ENCODE data around the gene SPATA17.
"Not testable (repeated sequence)": the region's sequence is repeated elsewhere in the genome, so short reads cannot be mapped to it uniquely, and the experiment has no call there.

DNA sequence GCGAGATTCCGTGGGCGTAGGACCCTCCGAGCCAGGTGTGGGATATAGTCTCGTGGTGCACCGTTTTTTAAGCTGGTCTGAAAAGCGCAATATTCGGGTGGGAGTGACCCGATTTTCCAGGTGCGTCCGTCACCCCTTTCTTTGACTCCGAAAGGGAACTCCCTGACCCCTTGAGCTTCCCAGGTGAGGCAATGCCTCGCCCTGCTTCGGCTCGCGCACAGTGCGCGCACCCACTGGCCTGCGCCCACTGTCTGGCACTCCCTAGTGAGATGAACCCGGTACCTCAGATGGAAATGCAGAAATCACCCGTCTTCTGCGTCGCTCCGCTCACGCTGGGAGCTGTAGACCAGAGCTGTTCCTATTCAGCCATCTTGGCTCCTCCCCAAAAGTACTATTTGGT lies 65.0 kb downstream of the SPATA17 start:
- TF ChIP-seq, protein P1, sequence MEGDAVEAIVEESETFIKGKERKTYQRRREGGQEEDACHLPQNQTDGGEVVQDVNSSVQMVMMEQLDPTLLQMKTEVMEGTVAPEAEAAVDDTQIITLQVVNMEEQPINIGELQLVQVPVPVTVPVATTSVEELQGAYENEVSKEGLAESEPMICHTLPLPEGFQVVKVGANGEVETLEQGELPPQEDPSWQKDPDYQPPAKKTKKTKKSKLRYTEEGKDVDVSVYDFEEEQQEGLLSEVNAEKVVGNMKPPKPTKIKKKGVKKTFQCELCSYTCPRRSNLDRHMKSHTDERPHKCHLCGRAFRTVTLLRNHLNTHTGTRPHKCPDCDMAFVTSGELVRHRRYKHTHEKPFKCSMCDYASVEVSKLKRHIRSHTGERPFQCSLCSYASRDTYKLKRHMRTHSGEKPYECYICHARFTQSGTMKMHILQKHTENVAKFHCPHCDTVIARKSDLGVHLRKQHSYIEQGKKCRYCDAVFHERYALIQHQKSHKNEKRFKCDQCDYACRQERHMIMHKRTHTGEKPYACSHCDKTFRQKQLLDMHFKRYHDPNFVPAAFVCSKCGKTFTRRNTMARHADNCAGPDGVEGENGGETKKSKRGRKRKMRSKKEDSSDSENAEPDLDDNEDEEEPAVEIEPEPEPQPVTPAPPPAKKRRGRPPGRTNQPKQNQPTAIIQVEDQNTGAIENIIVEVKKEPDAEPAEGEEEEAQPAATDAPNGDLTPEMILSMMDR (IDR thresholded peaks at IDR 0.05; ENCODE audit: insufficient read depth, low read length, poor library complexity, severe bottlenecking): not testable (repeated sequence)
- TF ChIP-seq EZH2phosphoT487 (conservative IDR thresholded peaks at IDR 0.05; ENCODE audit: low read length): not testable (repeated sequence)
